Measurements from ENCODE around the gene ATP2A1. TPM values are rescaled to one million over a fixed set of nuclear protein-coding genes. Genes with fewer than 3 reads are reported as not detected.

Gene ATP2A1
- total and polyA plus RNA-seq, 2 of the 13 experiments (the other 11 are each of a cell fraction or from before 2014, with no cell fraction given) = 3.2 to 12.5 TPM

DNA sequence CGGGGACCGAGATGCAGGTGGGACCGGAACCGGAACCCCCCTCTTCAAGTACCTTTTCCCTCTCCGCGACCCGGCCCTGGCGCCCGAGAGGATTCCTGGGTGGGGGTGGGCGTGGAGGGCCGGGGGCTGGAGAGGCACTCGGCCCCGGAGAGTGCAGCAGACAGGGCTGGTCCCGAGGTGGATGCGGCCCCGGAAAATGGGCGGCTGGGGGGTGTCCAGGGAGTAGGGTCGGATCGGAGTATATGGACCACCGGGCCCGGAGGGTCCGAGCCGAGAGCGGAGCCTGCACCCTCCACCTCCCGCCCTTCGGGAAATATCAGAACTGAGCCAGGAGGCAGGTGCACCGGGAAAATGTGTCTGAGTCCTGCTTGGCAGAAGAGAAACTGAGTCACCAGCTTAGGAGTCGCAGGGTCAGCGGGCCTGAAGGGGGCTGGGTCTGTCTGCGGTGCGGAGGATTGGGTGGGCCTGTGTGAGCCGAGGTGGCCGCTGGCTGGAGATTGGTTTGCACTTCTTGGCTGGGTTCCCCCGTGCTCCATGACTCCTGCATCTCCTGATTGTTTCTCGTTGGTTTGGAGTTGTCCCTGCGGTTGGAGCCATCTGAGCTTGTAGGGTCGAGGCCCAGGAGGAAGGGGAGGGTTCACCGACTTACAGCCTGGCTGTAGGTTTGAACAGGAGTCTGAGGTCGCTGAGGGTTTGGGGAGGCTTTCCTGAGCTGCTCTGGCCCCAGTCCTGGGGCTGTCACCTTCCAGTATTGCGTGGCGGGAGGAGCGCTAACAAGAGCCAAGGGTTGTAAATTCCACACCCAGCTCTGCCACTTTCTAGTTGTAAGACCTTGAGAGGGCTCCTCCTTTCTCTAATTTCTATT lies 14.1 kb upstream of the ATP2A1 start (continued):
- TF ChIP-seq ZSCAN22 (CRISPR knock-in tag; IDR thresholded peaks at IDR 0.05) = no peak

DNA sequence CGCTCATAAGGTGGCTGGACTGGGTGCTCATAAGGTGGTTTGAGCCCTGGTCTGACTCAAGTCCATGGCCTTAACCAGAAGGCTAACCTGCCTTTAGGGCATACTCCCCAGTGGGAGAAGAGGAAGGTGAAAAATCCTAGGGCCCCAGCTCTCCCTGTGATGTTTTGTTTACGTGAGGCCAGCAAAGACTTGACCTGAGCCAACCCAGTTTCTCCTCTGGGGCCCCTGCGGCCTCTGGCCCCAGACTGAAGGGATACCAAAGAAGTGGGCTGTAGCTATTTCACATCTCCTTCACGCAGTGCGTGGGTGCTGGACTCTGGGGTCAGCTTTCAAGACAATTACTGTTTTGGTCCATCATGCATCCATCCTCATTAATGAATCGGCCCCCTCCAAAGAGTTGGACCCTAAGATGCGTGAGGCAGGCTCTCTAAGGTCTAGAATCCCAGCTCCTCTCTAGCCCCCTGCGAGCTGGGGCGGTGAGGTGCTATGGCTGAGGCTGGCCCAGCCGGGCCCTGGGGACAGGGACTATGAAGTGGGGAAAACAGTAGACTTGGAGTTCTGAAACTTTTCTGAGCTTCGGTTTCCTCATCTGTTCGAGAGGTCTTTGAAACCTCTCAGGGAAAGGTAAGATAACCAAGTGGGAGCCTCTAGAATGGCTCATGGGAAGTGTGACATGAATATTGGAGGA lies 13.1 kb upstream of the ATP2A1 start:
- intact Hi-C loops (cut with micrococcal nuclease; ENCODE audit: unreplicated experiment) (no loop called here), in situ Hi-C loops (cut with HindIII; ENCODE audit: extremely low pct_ligation_motif_present, low pct_unique_long_range_greater_than_20kb) (loop anchor here (5.0 kb wide), 1 partner anchor 72 kb away; no protein-coding TSS in a partner anchor)
- H3K27ac ChIP-seq (ENCODE audit: extremely low read length, insufficient read depth, low read length) = peak overlapping the region; percentile 99
- H3K27me3 ChIP-seq (ENCODE audit: control insufficient read depth in 1 of 2, insufficient read depth in 2 of 2, low read length in 2 of 2) = no peaks in the 10 kb centered on the region; a peak in 1 of 5 replicates
- DNase-seq (ENCODE audit: low spot score) (no peak), FAIRE-seq (peak; percentile 4), ATAC-seq (no peak)
- peak overlapping the region; percentile 85 to 98 (median 95) for H3K4me3 ChIP-seq (replicated peaks in 1 of 3; ENCODE audit: insufficient read depth in 1 of 3, low read depth in 2 of 3, low read length in 3 of 3)
- peak overlapping the region; percentile 100 for H3K9ac ChIP-seq (ENCODE audit: insufficient read depth, low read depth, low read length)
- POLR2A ChIA-PET = interaction anchor here (0.6 to 6.9 kb wide), 15 partner anchors 9 to 86 kb away, joined by 3 to 104 read pairs (median 14); partner anchors contain the start of genes ATXN2L, NFATC2IP, RABEP2 and TUFM
- peak overlapping the region; percentile 96 for H3K4me2 ChIP-seq (ENCODE audit: low read depth, low read length)
- peaks cover 36% of the 10 kb centered on the region for H3K4me1 ChIP-seq (ENCODE audit: insufficient read depth, low read length)
- H3K36me3 ChIP-seq (replicated peaks in 1 of 2; ENCODE audit: control insufficient read depth in 1 of 2, insufficient read depth in 2 of 2, low read length in 2 of 2) = peaks cover 19 to 28% of the 10 kb centered on the region in 2 experiments
- no peak overlapping the region for H2AFZ ChIP-seq (ENCODE audit: low read length)
- no peaks in the 10 kb centered on the region for H4K20me1 ChIP-seq (ENCODE audit: insufficient read depth, low read length)
- peaks cover 32% of the 10 kb centered on the region for H3K79me2 ChIP-seq (ENCODE audit: insufficient read depth, low read length)
- WGBS (ENCODE audit: low lambda C conversion rate) = 47% methylated on average over 12 of the region's 12 CpGs
- TSS peak; percentile 66 for BruUV-seq (replicated peaks)
- no peaks in the 10 kb centered on the region for H3K9me3 ChIP-seq (ENCODE audit: low read length)
- CTCF ChIA-PET (ENCODE audit: low intra/inter-chr PET ratio, low total read pairs) = interaction anchor here (1.3 kb wide), 1 partner anchor 81 kb away, joined by 3 read pairs; no protein-coding TSS in a partner anchor
- TF ChIP-seq CREM (IDR thresholded peaks at IDR 0.05) (no peak), CREM (CRISPR knock-in tag; IDR thresholded peaks at IDR 0.05) (no peak), TCF12 (IDR thresholded peaks at IDR 0.05) (no peak), TCF12 (CRISPR knock-in tag; IDR thresholded peaks at IDR 0.05) (no peak), NR1H2 (CRISPR knock-in tag; IDR thresholded peaks at IDR 0.05; ENCODE audit: borderline replicate concordance, low read depth) (no peak), MZF1 (CRISPR knock-in tag; IDR thresholded peaks at IDR 0.05; ENCODE audit: borderline replicate concordance) (0 out of 2 replicates have a peak, but pooled peaks have one; percentile 8), SRSF4 (IDR thresholded peaks at IDR 0.05; ENCODE audit: low read depth, low read length, poor library complexity, severe bottlenecking) (no peak), RARA (CRISPR knock-in tag; IDR thresholded peaks at IDR 0.05) (0 out of 2 replicates have a peak, but pooled peaks have one; percentile 5), AGO2 (optimal IDR thresholded peaks at IDR 0.05; ENCODE audit: low read depth, low read length) (peak; percentile 47), ZNF136 (CRISPR knock-in tag; IDR thresholded peaks at IDR 0.05; ENCODE audit: low read depth) (no peak), ZNF749 (CRISPR knock-in tag; IDR thresholded peaks at IDR 0.05; ENCODE audit: borderline replicate concordance) (no peak)
- TF ChIP-seq, protein P1, sequence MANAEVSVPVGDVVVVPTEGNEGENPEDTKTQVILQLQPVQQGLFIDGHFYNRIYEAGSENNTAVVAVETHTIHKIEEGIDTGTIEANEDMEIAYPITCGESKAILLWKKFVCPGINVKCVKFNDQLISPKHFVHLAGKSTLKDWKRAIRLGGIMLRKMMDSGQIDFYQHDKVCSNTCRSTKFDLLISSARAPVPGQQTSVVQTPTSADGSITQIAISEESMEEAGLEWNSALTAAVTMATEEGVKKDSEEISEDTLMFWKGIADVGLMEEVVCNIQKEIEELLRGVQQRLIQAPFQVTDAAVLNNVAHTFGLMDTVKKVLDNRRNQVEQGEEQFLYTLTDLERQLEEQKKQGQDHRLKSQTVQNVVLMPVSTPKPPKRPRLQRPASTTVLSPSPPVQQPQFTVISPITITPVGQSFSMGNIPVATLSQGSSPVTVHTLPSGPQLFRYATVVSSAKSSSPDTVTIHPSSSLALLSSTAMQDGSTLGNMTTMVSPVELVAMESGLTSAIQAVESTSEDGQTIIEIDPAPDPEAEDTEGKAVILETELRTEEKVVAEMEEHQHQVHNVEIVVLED (CRISPR knock-in tag; IDR thresholded peaks at IDR 0.05; ENCODE audit: borderline replicate concordance) = no peak
- TF ChIP-seq, protein P2, sequence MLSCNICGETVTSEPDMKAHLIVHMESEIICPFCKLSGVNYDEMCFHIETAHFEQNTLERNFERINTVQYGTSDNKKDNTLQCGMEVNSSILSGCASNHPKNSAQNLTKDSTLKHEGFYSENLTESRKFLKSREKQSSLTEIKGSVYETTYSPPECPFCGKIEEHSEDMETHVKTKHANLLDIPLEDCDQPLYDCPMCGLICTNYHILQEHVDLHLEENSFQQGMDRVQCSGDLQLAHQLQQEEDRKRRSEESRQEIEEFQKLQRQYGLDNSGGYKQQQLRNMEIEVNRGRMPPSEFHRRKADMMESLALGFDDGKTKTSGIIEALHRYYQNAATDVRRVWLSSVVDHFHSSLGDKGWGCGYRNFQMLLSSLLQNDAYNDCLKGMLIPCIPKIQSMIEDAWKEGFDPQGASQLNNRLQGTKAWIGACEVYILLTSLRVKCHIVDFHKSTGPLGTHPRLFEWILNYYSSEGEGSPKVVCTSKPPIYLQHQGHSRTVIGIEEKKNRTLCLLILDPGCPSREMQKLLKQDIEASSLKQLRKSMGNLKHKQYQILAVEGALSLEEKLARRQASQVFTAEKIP (CRISPR knock-in tag; IDR thresholded peaks at IDR 0.05; ENCODE audit: borderline replicate concordance) = no peak

Data from HepG2 (cell line).